ENCODE results near the gene MOB3B. TPM values are rescaled to one million over a fixed set of nuclear protein-coding genes. Genes with fewer than 3 reads are reported as not detected.

The MOB3B gene
- total and polyA plus RNA-seq, 2 of the 13 experiments (the other 11 are each of a cell fraction or from before 2014, with no cell fraction given), result 0.03 to 0.09 TPM

DNA sequence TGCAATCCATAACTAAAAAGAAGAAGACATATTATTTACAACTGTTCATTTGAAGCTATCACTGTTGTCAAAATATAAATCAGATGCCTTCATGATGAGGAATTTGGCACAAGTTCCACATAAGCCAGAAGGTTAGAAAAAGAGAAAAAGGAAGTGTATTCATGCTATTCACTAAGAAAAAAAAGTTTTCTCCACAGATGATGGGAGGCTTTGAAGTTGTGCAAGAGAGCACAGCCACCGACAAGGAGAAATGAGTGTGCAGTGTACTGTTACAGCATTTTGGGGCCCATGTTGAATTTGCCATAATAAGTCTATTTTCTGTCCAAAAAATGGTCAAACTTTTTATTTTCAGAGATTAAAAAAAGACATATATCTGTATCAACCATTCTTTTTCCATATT is 38.5 kb downstream of the MOB3B start (continued):
- TF ChIP-seq, protein P1, sequence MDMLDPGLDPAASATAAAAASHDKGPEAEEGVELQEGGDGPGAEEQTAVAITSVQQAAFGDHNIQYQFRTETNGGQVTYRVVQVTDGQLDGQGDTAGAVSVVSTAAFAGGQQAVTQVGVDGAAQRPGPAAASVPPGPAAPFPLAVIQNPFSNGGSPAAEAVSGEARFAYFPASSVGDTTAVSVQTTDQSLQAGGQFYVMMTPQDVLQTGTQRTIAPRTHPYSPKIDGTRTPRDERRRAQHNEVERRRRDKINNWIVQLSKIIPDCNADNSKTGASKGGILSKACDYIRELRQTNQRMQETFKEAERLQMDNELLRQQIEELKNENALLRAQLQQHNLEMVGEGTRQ (IDR thresholded peaks at IDR 0.05; ENCODE audit: low read depth, low read length), result no peak
- TF ChIP-seq, protein P1 (CRISPR knock-in tag; IDR thresholded peaks at IDR 0.05; ENCODE audit: borderline replicate concordance), result no peak
- TF ChIP-seq GTF2F1 (IDR thresholded peaks at IDR 0.05; ENCODE audit: low read length) (no peak), HOXA9 (CRISPR knock-in tag; IDR thresholded peaks at IDR 0.05; ENCODE audit: borderline replicate concordance) (no peak), ZXDC (CRISPR knock-in tag; IDR thresholded peaks at IDR 0.05) (no peak), ZBTB44 (CRISPR knock-in tag; IDR thresholded peaks at IDR 0.05) (no peak), FOSL1 (CRISPR knock-in tag; IDR thresholded peaks at IDR 0.05; ENCODE audit: borderline replicate concordance) (no peak), ZNF335 (CRISPR knock-in tag; IDR thresholded peaks at IDR 0.05) (no peak), YEATS4 (CRISPR knock-in tag; IDR thresholded peaks at IDR 0.05; ENCODE audit: borderline replicate concordance) (no peak)
- TF ChIP-seq, protein P2, sequence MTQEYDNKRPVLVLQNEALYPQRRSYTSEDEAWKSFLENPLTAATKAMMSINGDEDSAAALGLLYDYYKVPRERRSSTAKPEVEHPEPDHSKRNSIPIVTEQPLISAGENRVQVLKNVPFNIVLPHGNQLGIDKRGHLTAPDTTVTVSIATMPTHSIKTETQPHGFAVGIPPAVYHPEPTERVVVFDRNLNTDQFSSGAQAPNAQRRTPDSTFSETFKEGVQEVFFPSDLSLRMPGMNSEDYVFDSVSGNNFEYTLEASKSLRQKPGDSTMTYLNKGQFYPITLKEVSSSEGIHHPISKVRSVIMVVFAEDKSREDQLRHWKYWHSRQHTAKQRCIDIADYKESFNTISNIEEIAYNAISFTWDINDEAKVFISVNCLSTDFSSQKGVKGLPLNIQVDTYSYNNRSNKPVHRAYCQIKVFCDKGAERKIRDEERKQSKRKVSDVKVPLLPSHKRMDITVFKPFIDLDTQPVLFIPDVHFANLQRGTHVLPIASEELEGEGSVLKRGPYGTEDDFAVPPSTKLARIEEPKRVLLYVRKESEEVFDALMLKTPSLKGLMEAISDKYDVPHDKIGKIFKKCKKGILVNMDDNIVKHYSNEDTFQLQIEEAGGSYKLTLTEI (CRISPR knock-in tag; conservative IDR thresholded peaks at IDR 0.05), result no peak
- TF ChIP-seq, protein P3, sequence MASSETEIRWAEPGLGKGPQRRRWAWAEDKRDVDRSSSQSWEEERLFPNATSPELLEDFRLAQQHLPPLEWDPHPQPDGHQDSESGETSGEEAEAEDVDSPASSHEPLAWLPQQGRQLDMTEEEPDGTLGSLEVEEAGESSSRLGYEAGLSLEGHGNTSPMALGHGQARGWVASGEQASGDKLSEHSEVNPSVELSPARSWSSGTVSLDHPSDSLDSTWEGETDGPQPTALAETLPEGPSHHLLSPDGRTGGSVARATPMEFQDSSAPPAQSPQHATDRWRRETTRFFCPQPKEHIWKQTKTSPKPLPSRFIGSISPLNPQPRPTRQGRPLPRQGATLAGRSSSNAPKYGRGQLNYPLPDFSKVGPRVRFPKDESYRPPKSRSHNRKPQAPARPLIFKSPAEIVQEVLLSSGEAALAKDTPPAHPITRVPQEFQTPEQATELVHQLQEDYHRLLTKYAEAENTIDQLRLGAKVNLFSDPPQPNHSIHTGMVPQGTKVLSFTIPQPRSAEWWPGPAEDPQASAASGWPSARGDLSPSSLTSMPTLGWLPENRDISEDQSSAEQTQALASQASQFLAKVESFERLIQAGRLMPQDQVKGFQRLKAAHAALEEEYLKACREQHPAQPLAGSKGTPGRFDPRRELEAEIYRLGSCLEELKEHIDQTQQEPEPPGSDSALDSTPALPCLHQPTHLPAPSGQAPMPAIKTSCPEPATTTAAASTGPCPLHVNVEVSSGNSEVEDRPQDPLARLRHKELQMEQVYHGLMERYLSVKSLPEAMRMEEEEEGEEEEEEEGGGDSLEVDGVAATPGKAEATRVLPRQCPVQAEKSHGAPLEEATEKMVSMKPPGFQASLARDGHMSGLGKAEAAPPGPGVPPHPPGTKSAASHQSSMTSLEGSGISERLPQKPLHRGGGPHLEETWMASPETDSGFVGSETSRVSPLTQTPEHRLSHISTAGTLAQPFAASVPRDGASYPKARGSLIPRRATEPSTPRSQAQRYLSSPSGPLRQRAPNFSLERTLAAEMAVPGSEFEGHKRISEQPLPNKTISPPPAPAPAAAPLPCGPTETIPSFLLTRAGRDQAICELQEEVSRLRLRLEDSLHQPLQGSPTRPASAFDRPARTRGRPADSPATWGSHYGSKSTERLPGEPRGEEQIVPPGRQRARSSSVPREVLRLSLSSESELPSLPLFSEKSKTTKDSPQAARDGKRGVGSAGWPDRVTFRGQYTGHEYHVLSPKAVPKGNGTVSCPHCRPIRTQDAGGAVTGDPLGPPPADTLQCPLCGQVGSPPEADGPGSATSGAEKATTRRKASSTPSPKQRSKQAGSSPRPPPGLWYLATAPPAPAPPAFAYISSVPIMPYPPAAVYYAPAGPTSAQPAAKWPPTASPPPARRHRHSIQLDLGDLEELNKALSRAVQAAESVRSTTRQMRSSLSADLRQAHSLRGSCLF (CRISPR knock-in tag; IDR thresholded peaks at IDR 0.05; ENCODE audit: borderline replicate concordance), result no peak

All from HepG2 (cell line).